ENCODE data around the gene LRP1B.
"Not testable (repeated sequence)": the region's sequence is repeated elsewhere in the genome, so short reads cannot be mapped to it uniquely, and the experiment has no call there.

Gene LRP1B

GRCh38 chr2:140337061-140337460 lies 1793.8 kb downstream of the LRP1B start:
- no peaks in the 10 kb centered on the region for H3K4me1 Mint-ChIP-seq
- no peak for ATAC-seq (ENCODE audit: low read depth)
- H3K4me3 Mint-ChIP-seq, result no peak overlapping the region
- H3K27ac Mint-ChIP-seq, result no peak overlapping the region
- no peak for DNase-seq (ENCODE audit: low spot score in 2 of 2)
- no peaks in the 10 kb centered on the region for H3K36me3 Mint-ChIP-seq
- peaks cover 1% of the 10 kb centered on the region for H3K9me3 Mint-ChIP-seq
- no peaks in the 10 kb centered on the region for H3K27me3 Mint-ChIP-seq

- no peak for ATAC-seq (ENCODE audit: low read depth)
- no peaks in the 10 kb centered on the region for H3K27me3 Mint-ChIP-seq
- DNase-seq (ENCODE audit: low spot score in 2 of 2), result no peak
- no peaks in the 10 kb centered on the region for H3K9me3 Mint-ChIP-seq
- no peaks in the 10 kb centered on the region for H3K36me3 Mint-ChIP-seq
- H3K4me1 Mint-ChIP-seq, result no peaks in the 10 kb centered on the region
- no peak overlapping the region for H3K27ac Mint-ChIP-seq
- H3K4me3 Mint-ChIP-seq, result no peak overlapping the region
Observed at GRCh38 chr2:140316345-140316744, 1814.5 kb downstream of the LRP1B start.

- no peak for ATAC-seq (ENCODE audit: low read depth)
- no peak overlapping the region for H3K4me3 Mint-ChIP-seq
Observed at GRCh38 chr2:140311905-140312304, 1818.9 kb downstream of the LRP1B start.

GRCh38 chr2:140308706-140309105 lies 1822.1 kb downstream of the LRP1B start:
- Mint-ChIP-seq H3K4me1 (no peaks in the 10 kb centered on the region), H3K4me3 (no peak overlapping the region), H3K27me3 (no peaks in the 10 kb centered on the region), H3K27ac (no peak overlapping the region), H3K36me3 (no peaks in the 10 kb centered on the region), H3K9me3 (peaks cover 3% of the 10 kb centered on the region)
- ATAC-seq (ENCODE audit: low read depth) (no peak), DNase-seq (ENCODE audit: low spot score in 2 of 2) (no peak)

More at GRCh38 chr2:140311905-140312304, 1818.9 kb downstream of the LRP1B start:
- no peaks in the 10 kb centered on the region for H3K9me3 Mint-ChIP-seq
- no peaks in the 10 kb centered on the region for H3K36me3 Mint-ChIP-seq
- no peaks in the 10 kb centered on the region for H3K27me3 Mint-ChIP-seq
- H3K27ac Mint-ChIP-seq, result no peak overlapping the region
- no peak for DNase-seq (ENCODE audit: low spot score in 2 of 2)
- no peaks in the 10 kb centered on the region for H3K4me1 Mint-ChIP-seq

- Mint-ChIP-seq H3K4me3 (no peak overlapping the region), H3K9me3 (peaks cover 5% of the 10 kb centered on the region), H3K27me3 (no peaks in the 10 kb centered on the region), H3K36me3 (no peaks in the 10 kb centered on the region), H3K4me1 (no peaks in the 10 kb centered on the region), H3K27ac (no peak overlapping the region)
- no peak for ATAC-seq (ENCODE audit: low read depth)
- no peak for DNase-seq (ENCODE audit: low spot score in 2 of 2)
Observed at GRCh38 chr2:140307532-140307931, 1823.3 kb downstream of the LRP1B start.

GRCh38 chr2:140295767-140296166 lies 1835.0 kb downstream of the LRP1B start:
- Mint-ChIP-seq H3K4me3 (no peak overlapping the region), H3K36me3 (no peaks in the 10 kb centered on the region), H3K27me3 (no peaks in the 10 kb centered on the region), H3K27ac (no peak overlapping the region), H3K4me1 (no peaks in the 10 kb centered on the region), H3K9me3 (peaks cover 14% of the 10 kb centered on the region)
- ATAC-seq (ENCODE audit: low read depth), result no peak
- DNase-seq (ENCODE audit: low spot score in 2 of 2), result no peak

GRCh38 chr2:140288726-140289125 lies 1842.1 kb downstream of the LRP1B start:
- no peaks in the 10 kb centered on the region for H3K4me1 Mint-ChIP-seq
- ATAC-seq (ENCODE audit: low read depth) (no peak), DNase-seq (ENCODE audit: low spot score in 2 of 2) (no peak)
- H3K4me3 Mint-ChIP-seq, result no peak overlapping the region
- no peaks in the 10 kb centered on the region for H3K36me3 Mint-ChIP-seq
- H3K9me3 Mint-ChIP-seq, result peaks cover 3% of the 10 kb centered on the region
- no peak overlapping the region for H3K27ac Mint-ChIP-seq
- no peaks in the 10 kb centered on the region for H3K27me3 Mint-ChIP-seq

- ATAC-seq (ENCODE audit: low read depth) (no peak), DNase-seq (ENCODE audit: low spot score in 2 of 2) (no peak)
- Mint-ChIP-seq H3K36me3 (no peaks in the 10 kb centered on the region), H3K27me3 (no peaks in the 10 kb centered on the region), H3K4me1 (no peaks in the 10 kb centered on the region), H3K27ac (no peak overlapping the region), H3K4me3 (no peak overlapping the region), H3K9me3 (peaks cover 3% of the 10 kb centered on the region)
Observed at GRCh38 chr2:140288213-140288612, 1842.6 kb downstream of the LRP1B start.

GRCh38 chr2:140286377-140286776 lies 1844.4 kb downstream of the LRP1B start:
- H3K27ac Mint-ChIP-seq, result no peak overlapping the region
- DNase-seq (ENCODE audit: low spot score in 2 of 2) (no peak), ATAC-seq (ENCODE audit: low read depth) (no peak)
- no peaks in the 10 kb centered on the region for H3K36me3 Mint-ChIP-seq
- H3K4me3 Mint-ChIP-seq, result no peak overlapping the region
- peaks cover 2% of the 10 kb centered on the region for H3K9me3 Mint-ChIP-seq
- no peaks in the 10 kb centered on the region for H3K27me3 Mint-ChIP-seq
- H3K4me1 Mint-ChIP-seq, result no peaks in the 10 kb centered on the region

GRCh38 chr2:140277344-140277743 lies 1853.5 kb downstream of the LRP1B start:
- H3K27ac Mint-ChIP-seq; ATAC-seq (ENCODE audit: low read depth); H3K27me3 Mint-ChIP-seq; H3K4me3 Mint-ChIP-seq; DNase-seq (ENCODE audit: low spot score in 2 of 2); H3K4me1 Mint-ChIP-seq; H3K36me3 Mint-ChIP-seq; H3K9me3 Mint-ChIP-seq: not testable (repeated sequence)

GRCh38 chr2:140276661-140277060 lies 1854.2 kb downstream of the LRP1B start:
- no peak overlapping the region for H3K27ac Mint-ChIP-seq
- no peak for ATAC-seq (ENCODE audit: low read depth)
- H3K36me3 Mint-ChIP-seq, result no peaks in the 10 kb centered on the region
- no peak overlapping the region for H3K4me3 Mint-ChIP-seq
- no peaks in the 10 kb centered on the region for H3K4me1 Mint-ChIP-seq
- no peak for DNase-seq (ENCODE audit: low spot score in 2 of 2)
- no peaks in the 10 kb centered on the region for H3K9me3 Mint-ChIP-seq
- H3K27me3 Mint-ChIP-seq, result no peaks in the 10 kb centered on the region

GRCh38 chr2:140275427-140275826 lies 1855.4 kb downstream of the LRP1B start:
- no peaks in the 10 kb centered on the region for H3K4me1 Mint-ChIP-seq
- H3K9me3 Mint-ChIP-seq, result no peaks in the 10 kb centered on the region
- no peak overlapping the region for H3K4me3 Mint-ChIP-seq

GRCh38 chr2:140274891-140275290 lies 1855.9 kb downstream of the LRP1B start:
- DNase-seq (ENCODE audit: low spot score in 2 of 2), result no peak
- Mint-ChIP-seq H3K36me3 (no peaks in the 10 kb centered on the region), H3K27ac (no peak overlapping the region), H3K4me1 (no peaks in the 10 kb centered on the region), H3K9me3 (peaks cover under 1% of the 10 kb centered on the region), H3K4me3 (no peak overlapping the region), H3K27me3 (no peaks in the 10 kb centered on the region)
- ATAC-seq (ENCODE audit: low read depth), result no peak

More at GRCh38 chr2:140275427-140275826, 1855.4 kb downstream of the LRP1B start:
- no peaks in the 10 kb centered on the region for H3K27me3 Mint-ChIP-seq
- DNase-seq (ENCODE audit: low spot score in 2 of 2) (no peak), ATAC-seq (ENCODE audit: low read depth) (no peak)
- no peak overlapping the region for H3K27ac Mint-ChIP-seq
- no peaks in the 10 kb centered on the region for H3K36me3 Mint-ChIP-seq

GRCh38 chr2:140273958-140274357 lies 1856.9 kb downstream of the LRP1B start:
- no peak overlapping the region for H3K4me3 Mint-ChIP-seq
- H3K27me3 Mint-ChIP-seq, result no peaks in the 10 kb centered on the region
- H3K27ac Mint-ChIP-seq, result no peak overlapping the region
- no peaks in the 10 kb centered on the region for H3K4me1 Mint-ChIP-seq
- H3K36me3 Mint-ChIP-seq, result no peaks in the 10 kb centered on the region
- DNase-seq (ENCODE audit: low spot score in 2 of 2) (no peak), ATAC-seq (ENCODE audit: low read depth) (no peak)
- H3K9me3 Mint-ChIP-seq, result peaks cover 2% of the 10 kb centered on the region

- Mint-ChIP-seq H3K36me3 (no peaks in the 10 kb centered on the region), H3K9me3 (peaks cover 2% of the 10 kb centered on the region), H3K4me1 (no peaks in the 10 kb centered on the region), H3K27ac (no peak overlapping the region), H3K27me3 (no peaks in the 10 kb centered on the region), H3K4me3 (no peak overlapping the region)
- DNase-seq (ENCODE audit: low spot score in 2 of 2) (no peak), ATAC-seq (ENCODE audit: low read depth) (no peak)
Observed at GRCh38 chr2:140273408-140273807, 1857.4 kb downstream of the LRP1B start.

Data from memory B cell (primary cell).